Stimulated activated CD4-positive, alpha-beta T cell treated with anti-CD3 and anti-CD28 coated beads, Interleukin-12 subunit alpha, Interleukin-12 subunit beta, amount 100 ng/mL, for 4 hours (primary cell): Measurements from ENCODE around the gene RPL23.

ENCODE experiments used
- DNase-seq: peaks from one replicate; pipeline ENCODE4 v3.0.0-alpha.2; 2020

The RPL23 gene

DNA sequence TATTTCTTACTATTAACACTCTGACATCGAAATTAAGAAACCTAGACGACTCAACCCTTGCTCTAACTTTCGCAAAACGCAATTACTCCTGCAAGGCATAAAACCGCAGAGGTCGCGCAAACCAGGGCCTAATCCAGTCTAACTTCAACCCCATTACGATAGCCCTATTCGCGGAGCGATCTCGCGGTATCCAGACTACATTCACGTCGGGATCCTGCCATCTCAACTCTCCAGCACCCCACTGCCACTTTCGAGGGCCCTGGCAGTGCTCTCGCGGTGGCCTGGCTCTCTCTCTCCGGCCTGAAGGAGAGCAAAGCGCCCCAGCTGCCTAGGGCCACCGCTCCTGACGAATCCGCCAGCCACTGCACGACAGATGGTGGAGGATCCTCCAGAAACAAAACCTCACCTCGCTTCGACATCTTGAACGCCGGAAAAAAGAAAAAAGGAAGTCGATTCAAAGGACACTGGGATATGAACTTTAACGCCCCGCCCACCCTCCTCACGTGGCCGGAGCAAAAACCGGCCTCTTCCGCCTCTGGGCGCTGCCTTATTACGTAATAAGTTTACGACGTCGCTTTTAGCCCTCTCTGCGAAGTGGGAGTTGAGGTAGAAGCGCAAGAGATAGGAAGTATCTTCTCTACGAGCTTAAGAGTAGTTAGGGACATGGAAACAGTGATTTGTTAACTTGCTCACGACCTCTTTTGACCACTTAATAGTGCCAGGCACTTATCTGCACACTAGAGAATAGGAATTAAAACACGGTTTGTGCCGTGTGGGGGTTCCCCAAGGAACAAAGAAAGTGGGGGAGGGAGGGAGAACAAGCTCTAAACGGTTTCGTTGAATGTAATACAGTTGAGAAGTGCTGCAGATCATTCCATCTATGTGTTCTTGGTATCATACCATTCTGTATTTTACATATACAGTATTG is at the start of gene RPL23:
Gene RPL23 (minus strand): TSS at position 430 of the 928 bp plus-strand sequence. CDS start 11 bp downstream, at position 419.
- DNase-seq = peak; percentile 87

DNA sequence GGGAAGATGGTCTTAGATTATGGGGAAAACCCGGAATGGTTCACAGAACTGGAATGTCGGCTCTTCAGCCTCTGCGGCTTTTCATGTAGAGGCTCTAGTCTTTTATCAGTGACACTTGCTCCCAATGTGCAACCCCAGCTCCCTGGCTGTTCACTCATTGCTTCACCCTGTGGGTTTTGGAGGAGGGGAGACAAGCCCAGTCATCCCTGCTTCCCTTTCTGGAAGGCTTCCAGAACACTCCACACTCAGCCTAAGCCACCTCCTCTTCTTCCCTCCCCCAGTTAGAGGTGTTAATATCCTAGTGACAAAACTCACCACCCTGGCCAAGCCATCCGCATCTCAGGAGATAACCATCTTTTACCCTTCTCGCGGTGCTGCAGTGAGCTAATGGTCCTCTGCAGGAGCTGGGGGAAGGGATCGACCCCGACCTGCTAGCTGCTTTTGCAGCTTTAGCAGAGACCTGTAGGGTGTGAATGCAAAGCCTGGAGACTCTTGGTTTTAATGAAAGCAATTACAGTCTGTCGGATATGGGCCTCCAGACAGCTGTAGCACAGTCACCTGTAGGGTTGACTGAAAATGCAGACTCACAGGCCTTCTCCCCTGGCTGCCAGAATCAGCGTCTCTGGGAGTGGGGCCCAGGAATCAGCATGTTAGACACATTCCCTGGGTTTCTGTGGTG is 47.6 kb upstream of the RPL23 start:
- no peak for DNase-seq

DNA sequence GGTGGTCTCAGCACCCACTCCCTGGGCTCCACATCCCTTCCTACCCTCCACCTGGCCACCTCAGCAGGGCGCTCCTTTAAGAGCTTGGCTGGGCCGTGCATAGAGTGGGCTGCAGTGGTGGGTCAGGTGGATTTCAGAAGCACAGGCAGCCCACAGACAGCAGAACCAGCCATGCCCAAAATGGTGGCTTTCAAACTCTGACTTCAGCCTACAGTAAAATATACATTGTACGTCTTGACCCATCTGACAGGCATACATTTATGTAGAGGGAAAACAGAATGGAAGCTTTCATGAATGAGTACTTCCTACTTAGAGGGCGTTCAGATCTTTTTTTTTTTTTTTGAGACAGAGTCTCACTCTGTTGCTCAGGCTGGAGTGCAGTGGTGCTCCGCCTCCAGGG is 45.9 kb upstream of the RPL23 start:
- DNase-seq = no peak

DNA sequence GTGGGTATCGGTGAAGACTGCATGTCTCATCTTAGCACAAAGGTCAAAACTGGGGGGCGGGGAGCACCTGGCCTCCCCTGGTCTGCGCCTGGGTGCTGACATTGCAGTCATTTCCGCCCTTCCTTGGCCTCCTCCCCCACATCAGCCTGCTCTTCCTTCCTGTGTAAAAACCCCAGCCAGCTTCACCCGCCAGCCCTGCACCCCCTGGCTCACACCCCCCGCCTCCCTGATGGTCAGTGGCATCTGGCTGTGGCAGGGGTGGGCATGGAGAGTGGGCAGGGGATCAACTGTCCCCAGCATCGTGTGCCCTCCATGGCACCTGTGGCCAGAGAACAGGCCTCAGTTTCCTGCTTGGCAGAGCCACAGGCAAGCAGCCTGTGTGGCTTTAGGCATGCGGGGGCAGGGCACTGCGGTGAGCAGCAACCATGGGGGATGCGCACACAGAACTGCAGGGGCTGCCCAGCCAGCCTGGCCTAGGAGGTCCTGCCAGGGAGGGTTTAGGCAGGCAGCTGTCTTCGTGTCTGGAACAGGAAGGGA is 45.4 kb upstream of the RPL23 start:
- peak; percentile 76 for DNase-seq

DNA sequence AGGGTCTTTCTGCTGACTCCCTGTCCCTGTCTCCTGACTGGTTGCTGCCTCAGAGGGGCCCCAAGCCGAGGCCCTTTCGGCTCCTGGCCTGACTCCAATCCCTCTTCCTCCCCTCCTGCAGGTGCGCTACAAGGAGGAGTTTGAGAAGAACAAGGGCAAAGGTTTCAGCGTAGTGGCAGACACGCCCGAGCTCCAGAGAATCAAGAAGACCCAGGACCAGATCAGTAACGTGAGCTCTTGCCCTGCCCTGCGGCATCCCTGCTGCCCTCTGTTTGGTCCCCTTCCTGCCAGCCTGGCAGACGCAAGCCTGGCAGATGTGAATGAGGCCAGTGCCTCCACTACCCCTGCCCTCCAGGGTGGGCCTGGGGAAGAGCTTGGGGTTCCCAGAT is 44.8 kb upstream of the RPL23 start:
- DNase-seq = peak; percentile 31

DNA sequence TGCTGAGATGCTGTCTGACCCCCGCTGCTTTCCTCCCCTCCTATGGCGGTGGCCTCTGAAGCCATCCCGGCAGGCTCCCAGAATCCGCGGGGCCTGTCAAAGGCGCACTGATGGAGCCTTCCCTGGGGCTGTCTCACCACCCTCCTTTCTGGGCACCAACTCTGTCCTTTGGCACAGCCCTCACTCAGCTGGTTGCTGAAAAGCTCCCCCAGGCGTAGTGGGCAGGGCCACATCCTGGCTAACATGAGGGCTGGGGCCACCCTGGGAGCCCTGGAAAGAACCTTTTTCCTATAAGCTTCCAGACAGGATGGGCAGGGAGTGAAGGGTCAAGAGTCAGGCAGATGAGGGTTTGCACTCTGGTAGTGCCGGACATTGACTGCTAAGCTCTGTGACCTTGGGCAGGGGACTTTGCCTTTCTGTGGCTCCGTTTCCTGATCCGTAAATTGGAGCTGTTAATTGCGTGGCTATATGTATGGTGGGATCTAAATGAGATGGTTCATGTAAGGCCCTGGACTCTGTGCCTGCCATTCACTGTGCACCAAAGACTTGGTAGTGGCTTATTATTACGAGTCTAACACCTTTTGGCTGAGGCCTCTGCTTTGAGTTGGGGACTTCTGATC is 44.3 kb upstream of the RPL23 start:
- no peak for DNase-seq

DNA sequence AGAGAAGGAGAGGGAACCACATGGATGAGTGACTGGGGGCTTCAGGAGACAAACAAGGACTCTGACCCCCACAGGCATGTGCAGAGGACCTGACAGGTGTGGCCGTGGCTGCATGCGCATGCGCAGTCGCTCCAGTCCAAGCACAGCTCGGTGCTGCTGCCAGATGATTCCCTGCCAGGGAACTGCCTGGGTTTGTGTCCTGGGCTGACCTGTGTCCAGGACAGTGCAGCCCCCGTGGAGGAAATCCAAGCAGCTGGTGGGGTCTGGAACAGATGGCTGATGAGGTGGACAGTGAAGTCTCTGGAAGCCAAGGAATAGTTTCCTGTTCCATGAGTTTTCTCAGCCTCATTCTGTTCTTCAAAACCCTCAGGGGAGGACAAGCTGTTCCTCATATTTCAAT is 43.7 kb upstream of the RPL23 start:
- no peak for DNase-seq

DNA sequence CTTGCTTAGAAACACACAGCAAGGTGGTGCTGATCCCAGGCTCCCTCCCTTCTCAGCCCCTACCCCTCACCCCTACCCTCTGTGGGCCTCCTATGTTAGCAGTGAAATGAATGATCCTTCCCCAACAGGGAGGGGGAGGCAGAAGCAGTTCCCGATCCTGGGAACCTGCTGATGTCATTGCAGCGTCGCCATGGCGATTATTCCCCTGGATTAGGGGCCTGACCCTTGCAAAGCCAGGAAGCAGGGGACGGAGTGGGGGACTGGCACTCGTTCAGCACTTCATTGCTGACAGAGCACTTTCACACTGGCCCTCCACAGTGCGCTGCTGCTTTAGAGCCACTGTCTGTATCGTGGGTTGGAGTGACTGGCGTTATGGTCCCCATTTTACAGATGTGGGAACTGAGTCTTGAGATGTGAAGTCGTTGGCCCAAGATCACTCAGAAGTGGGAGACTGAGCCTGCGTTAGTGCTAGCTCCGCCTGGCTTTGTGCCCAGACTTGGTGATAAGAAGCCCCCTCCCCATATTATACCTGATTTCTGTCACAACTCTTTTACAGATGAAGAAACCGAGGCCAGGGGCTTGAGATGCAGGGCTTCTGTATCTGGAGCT is 42.9 kb upstream of the RPL23 start:
- no peak for DNase-seq

DNA sequence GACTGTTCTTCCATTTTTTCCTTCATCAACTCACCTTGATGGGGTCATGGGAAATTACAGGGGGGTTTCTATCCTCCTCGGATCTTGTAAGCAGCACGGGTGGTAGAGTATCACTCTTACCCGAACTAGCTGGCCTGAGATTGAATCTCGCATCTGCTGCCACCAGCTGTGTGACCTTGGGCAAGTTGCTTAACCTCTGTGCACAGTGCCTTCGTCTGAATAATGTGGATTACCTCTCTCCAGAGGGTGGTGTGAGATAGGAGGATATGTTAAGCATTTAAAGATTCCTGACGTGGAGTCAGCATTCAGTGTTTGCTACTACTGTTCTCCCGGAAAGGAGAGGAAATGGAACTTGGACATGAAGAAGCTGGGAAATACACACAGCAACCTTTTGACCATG is 40.8 kb upstream of the RPL23 start:
- no peak for DNase-seq

DNA sequence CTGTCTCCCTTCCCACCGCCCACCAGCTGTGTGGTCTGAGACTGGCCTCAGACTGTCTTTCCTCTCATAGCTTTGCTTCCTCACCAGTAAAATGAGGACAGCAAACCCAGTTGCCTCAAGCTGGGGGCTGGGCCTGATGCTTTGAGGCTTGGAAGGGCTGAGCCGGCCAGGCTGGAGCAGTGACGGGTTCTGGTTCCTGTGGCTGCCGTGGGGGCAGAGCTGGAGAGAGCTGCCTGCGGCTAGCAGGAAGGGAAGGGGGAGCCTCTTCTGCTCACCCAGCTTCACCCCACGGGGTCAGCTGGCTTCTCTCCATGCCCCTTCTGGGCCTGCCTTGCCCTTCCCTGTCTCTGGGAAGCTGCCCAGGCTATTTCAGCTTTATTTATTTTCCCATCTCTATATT is 40.1 kb upstream of the RPL23 start:
- no peak for DNase-seq

DNA sequence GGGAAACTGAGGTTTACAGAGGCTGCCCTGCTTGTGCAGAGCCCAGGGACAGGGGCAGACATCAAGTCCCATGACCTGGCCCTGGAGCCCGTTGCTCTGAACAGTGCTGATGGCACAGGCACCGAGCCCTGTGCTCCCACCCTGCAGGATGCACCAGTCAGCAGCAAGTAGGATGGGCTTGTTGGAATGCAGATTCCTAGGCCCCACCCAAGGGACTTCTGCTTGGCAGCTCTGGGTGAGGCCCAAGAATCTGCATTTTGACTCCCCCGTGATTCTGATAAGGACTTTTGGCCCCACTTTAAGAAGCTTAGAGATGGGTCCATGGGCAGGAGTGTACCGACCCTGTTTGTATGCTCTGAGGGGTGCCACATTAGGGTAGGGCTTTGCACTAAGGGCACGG is 39.6 kb upstream of the RPL23 start:
- DNase-seq = no peak

DNA sequence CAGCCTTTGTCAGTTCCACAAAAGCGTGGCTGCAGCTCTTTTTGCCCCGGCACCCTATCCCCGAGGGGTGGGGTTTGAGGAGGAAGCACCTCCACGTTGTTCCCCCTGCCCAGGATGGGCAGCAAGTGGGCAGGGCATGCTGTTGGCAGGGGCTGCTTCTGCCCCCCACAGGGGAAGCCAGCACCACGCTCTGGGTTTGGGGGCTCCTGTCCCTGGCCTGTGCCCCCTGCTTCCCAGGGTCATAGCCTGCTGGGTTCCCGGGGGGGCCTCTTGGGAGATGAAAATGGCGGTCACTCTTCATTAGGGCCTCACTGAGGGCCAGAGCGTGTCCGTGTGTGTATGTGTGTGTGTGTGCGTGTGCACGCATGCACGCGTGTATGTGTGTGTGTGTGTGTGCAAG is 39.1 kb upstream of the RPL23 start:
- no peak for DNase-seq

DNA sequence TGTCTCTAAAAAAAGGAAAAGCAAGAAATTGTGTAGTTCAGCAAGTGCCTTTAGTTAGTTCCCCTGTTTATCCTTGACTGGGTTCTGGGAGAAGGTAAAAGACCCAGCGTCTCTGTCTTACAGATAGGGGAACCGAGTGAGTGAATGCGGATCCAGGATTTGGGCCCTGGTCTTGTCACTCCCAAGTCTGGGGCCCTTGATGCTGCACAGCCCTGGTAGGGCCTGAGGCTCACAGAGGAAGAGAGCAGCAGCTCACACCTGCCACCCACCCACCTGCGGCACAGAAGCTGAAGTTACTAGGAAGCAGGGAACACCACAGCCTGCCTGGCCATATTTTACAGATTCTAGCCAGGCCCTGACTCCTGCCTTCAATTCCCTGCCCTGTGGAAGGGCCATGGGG is 38.6 kb upstream of the RPL23 start:
- no peak for DNase-seq

DNA sequence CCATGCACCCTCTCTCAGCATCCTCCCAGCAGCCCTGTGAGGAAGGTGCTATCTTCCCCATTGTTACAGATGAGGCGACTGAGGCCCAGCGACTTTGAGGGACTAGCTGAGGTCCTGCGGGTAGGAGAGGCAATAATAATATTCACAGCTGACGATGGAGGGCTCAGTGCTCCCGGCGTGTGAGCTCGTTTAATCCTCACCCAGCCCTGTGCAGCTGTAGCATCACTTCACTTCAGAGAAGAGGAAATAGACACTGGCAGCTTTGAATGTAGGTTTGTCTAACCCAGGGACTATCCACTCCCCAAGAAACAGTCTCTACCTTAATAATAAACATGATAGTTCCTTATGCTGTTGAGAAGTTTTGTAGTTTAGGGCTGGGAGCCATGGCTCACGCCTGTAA is 37.9 kb upstream of the RPL23 start:
- no peak for DNase-seq

DNA sequence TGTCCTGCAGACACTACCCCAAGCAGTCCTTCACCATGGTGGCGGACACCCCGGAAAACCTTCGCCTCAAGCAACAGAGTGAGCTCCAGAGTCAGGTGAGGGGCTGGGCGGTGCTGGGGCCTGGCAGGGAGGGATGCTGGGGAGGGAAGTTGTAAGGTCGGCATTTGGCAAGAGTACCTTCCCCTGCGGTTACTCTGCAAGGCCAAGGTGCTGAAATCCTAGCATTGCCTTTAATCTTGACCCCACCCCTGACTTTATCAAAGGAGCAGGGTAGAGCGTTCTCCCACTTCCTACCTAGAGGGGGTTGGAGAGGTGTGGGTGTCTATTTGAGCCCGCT is 36.9 kb upstream of the RPL23 start:
- DNase-seq = no peak

DNA sequence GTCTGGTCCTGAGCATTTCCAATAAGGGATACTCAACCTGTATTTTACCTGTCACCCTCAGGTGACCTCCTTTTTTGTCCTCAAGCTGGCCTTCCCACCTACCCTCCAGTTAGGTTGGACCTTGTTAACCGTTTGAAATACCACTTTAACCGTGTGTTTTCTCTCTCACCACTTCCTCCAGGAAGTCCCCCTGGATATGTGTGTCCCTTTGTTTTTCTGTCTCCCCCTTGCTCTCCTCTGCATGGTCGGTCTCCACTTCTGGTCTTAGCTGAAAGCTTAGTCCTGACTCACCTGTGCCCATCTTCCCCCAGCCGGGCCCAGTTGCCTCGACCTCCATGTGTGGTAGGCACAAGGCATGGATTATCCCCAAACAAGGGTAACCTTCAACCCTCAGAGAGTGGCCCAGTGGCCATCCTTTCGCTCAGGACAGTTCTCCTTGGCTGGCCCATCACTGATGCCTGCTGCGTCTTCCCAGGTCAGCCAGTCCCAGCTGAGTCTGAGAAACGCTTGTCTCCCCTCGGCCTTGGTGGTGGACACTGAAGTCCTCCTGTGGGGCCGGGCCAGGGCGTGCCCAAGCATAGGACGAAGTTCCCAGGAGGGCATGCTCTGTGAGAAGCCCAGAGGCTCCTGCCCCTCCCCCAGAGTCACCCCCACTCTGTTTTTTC is 36.4 kb upstream of the RPL23 start:
- DNase-seq = no peak

DNA sequence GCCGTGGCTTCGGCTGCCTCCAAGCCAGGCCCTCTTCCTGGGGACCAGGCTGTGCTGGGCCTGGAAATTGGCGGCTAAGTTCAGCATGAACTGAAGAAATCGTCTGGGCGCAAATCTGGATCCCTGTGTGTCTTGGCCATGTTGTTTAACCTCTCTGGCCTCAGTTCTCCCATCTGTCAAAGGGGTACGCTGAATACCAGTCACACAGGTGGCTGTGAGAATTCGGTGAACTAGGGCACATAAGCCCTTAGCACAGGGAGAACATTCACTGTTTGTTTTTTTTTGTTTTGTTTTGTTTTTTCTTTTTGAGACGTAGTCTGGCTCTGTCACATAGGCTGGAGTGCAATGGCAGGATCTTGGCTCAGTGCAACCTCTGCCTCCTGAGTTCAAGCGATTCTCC is 35.3 kb upstream of the RPL23 start:
- DNase-seq = no peak

DNA sequence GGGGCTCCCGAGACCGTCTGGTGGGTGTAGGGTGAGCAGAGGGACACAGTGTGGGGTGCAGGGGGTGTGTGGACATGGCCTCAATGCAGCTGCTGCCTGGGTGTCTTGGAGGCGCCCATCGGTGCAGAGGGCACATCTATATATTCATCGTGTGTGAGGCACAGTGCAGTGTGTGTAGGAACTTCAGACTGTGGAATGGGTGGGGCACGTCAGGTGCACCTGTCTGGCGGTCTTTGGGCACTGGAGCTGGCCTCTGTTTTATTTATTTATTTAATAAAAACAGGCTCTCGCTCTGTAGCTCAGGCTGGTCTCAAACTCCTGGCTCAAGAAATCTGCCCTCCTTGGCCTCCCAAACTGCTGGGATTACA is 33.1 kb upstream of the RPL23 start:
- no peak for DNase-seq

DNA sequence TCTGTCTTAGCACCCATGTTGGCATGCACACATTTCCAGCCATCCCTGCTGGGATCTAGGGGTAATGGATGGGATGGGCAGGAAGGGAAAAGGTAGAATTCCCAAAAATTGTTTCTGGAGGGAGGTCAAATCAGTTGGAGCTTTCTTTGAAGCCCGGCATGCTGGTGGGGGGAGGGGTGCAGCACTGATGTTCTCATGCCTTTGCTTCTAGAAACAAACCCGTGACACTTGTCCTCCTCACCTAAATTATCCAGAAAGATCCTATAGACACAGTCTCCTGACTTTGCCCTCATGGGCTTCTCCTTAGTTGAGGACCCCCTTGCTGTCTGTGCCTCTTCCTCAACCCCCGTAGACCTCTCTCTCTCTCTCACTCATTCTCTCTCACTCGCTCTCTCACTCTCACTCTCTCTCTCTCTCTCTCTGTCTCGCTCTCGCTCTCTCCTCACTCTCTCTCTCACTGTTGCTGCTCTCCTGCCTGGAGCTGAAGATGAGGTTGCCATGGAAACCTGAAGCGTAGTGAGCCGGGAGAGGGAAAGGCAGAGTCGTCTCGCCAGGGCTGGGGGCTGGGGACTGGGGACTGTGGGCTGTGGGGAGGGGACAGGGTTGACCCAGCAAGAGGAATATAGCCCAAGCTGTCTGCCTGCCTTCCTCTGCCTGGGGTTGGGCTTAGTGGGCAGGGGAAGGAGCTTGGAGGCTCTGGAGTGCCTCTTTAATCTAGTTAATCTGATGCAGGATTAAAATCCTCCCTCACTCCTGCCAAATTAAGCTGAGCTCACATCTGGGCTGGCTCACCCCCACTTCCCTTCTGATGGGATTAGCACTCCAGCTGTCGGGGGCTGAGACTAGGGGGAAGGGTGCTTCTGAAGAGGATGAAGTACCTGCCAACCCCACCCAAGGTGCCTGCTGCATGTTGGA is 32.5 kb upstream of the RPL23 start:
- DNase-seq = no peak

DNA sequence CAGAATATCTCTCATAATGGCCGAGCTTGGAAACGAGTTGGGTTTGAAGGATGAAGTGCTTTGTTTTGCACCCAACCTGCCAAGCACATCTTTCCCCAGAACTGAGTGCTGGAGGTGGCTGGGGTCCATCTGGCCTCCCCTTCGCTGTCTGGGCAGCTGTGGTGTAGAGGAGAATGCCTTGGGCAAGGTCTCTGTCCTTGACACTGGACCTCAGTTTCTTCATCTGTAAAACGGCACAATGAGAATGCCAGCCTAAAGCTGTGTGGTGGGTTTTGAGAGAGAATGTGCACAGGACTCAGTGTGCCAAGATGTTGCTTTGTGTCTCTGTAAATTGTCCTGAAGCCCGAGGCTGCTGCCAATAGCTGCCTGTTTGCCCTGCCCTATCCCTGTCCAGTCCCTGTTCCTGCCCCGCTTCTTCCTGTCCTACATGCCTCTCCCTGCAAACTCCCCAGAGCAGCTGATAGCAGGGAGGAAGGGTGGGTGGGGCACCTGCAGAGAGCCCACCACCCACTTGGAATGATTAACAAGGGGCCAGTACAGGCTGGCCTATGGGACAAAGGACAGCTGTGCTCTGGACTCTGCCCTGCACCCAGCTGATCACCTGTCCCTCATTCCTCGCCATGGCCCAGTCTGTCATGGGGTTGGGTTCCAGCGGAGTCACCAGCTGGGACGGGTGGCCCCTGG is 31.7 kb upstream of the RPL23 start:
- DNase-seq = no peak
